ENCODE data around the gene MCAM. TPM values are rescaled to one million over a fixed set of nuclear protein-coding genes. Genes with fewer than 3 reads are reported as not detected.

Gene MCAM
- total RNA-seq, 3 donors from 2014 or later (not counting 1 experiment from before 2014, with no cell fraction given) = 0.11 to 2.0 (median 0.19) TPM

GRCh38 chr11:119266063-119266462 is 50.9 kb downstream of the MCAM start:
- Histone ChIP-seq H3K36me3 (ENCODE audit: control insufficient read depth, insufficient read depth, low read length) (no peaks in the 10 kb centered on the region), H3K4me3 (ENCODE audit: low read length) (no peak overlapping the region), H3K27me3 (ENCODE audit: control insufficient read depth, insufficient read depth, low read length) (no peaks in the 10 kb centered on the region), H3K9me3 (ENCODE audit: control insufficient read depth, insufficient read depth, low read length) (no peaks in the 10 kb centered on the region), H3K27ac (ENCODE audit: low read length) (no peak overlapping the region), H3K4me1 (ENCODE audit: control insufficient read depth, insufficient read depth, low read length) (peaks cover 10% of the 10 kb centered on the region)
- DNase-seq = peak in 1 of 2 donors; percentile 24
- no peaks in the 10 kb centered on the region for H3K36me3 Mint-ChIP-seq
- H3K9me3 Mint-ChIP-seq = no peaks in the 10 kb centered on the region
- H3K27ac Mint-ChIP-seq = peak overlapping the region; percentile 0 to 27
- H3K4me1 Mint-ChIP-seq = peaks cover 18 to 26% of the 10 kb centered on the region in 2 donors
- 64% methylated on average over 2 of the region's 3 CpGs for WGBS (ENCODE audit: insufficient coverage)
- ATAC-seq = no peak
- H3K27me3 Mint-ChIP-seq (ENCODE audit: low read depth in 2 of 2) = no peaks in the 10 kb centered on the region
- no peak for TF ChIP-seq CTCF (IDR thresholded peaks at IDR 0.05)
- intact Hi-C loops (cut with micrococcal nuclease) = no loop called here
- no peak overlapping the region for H3K4me3 Mint-ChIP-seq

- H3K27me3 ChIP-seq (ENCODE audit: control insufficient read depth, insufficient read depth, low read length) = no peaks in the 10 kb centered on the region
- H3K4me3 ChIP-seq (ENCODE audit: low read length) = no peak overlapping the region
- no peaks in the 10 kb centered on the region for H3K9me3 ChIP-seq (ENCODE audit: control insufficient read depth, insufficient read depth, low read length)
- intact Hi-C loops (cut with micrococcal nuclease) = loop anchor here (5.0 kb wide), 1 partner anchor 36 kb away; no protein-coding TSS in a partner anchor
- H3K36me3 ChIP-seq (ENCODE audit: control insufficient read depth, insufficient read depth, low read length) = no peaks in the 10 kb centered on the region
- no peaks in the 10 kb centered on the region for H3K36me3 Mint-ChIP-seq
- H3K27ac ChIP-seq (ENCODE audit: low read length) = peak overlapping the region; percentile 36
- WGBS (ENCODE audit: insufficient coverage) = 0% methylated on average over 3 of the region's 3 CpGs
- no peaks in the 10 kb centered on the region for H3K27me3 Mint-ChIP-seq (ENCODE audit: low read depth in 2 of 2)
- no peak for TF ChIP-seq CTCF (IDR thresholded peaks at IDR 0.05)
- ATAC-seq (peak; percentile 69 to 84 (median 82)), DNase-seq (peak in 1 of 2 donors; percentile 58)
- H3K4me1 ChIP-seq (ENCODE audit: control insufficient read depth, insufficient read depth, low read length) = peaks cover 13% of the 10 kb centered on the region
- no peaks in the 10 kb centered on the region for H3K9me3 Mint-ChIP-seq
- no peak overlapping the region for H3K4me3 Mint-ChIP-seq
- no peak overlapping the region for H3K27ac Mint-ChIP-seq
- H3K4me1 Mint-ChIP-seq = peaks cover 27 to 41% of the 10 kb centered on the region in 2 donors
These were observed 53.5 kb downstream of the MCAM start for GRCh38 chr11:119263352-119263940.

GRCh38 chr11:119262668-119263351 is 54.1 kb downstream of the MCAM start:
- H3K27me3 ChIP-seq (ENCODE audit: control insufficient read depth, insufficient read depth, low read length) = no peaks in the 10 kb centered on the region
- Mint-ChIP-seq H3K36me3 (no peaks in the 10 kb centered on the region), H3K4me1 (peaks cover 31 to 41% of the 10 kb centered on the region in 2 donors), H3K27me3 (ENCODE audit: low read depth in 2 of 2) (no peaks in the 10 kb centered on the region), H3K4me3 (no peak overlapping the region), H3K27ac (no peak overlapping the region), H3K9me3 (no peaks in the 10 kb centered on the region)
- no peaks in the 10 kb centered on the region for H3K9me3 ChIP-seq (ENCODE audit: control insufficient read depth, insufficient read depth, low read length)
- peak overlapping the region; percentile 36 for H3K27ac ChIP-seq (ENCODE audit: low read length)
- WGBS (ENCODE audit: insufficient coverage) = 38% methylated on average over 4 of the region's 5 CpGs
- TF ChIP-seq CTCF (IDR thresholded peaks at IDR 0.05) = no peak
- no peaks in the 10 kb centered on the region for H3K36me3 ChIP-seq (ENCODE audit: control insufficient read depth, insufficient read depth, low read length)
- intact Hi-C loops (cut with micrococcal nuclease) = loop anchor here (5.0 kb wide), 1 partner anchor 36 kb away; no protein-coding TSS in a partner anchor
- H3K4me3 ChIP-seq (ENCODE audit: low read length) = no peak overlapping the region
- H3K4me1 ChIP-seq (ENCODE audit: control insufficient read depth, insufficient read depth, low read length) = peaks cover 20% of the 10 kb centered on the region
- peak; percentile 39 to 59 (median 50) for ATAC-seq
- DNase-seq = peak in 1 of 2 donors; percentile 54

All from natural killer cell (primary cell).